HG03097 (cell line): ENCODE data around the gene IVNS1ABP.
"Not testable (repeated sequence)": the region's sequence is repeated elsewhere in the genome, so short reads cannot be mapped to it uniquely, and the experiment has no call there.

Experiments
- ATAC-seq: cut with Tn5 transposase; IDR thresholded peaks from one replicate; pipeline ENCODE4 v1.9.1; 2021; ENCODE audit not compliant: unreplicated experiment, low FRiP score

IVNS1ABP gene

GRCh38 chr1:185337246-185337645 lies 20.2 kb upstream of the IVNS1ABP start:
- no peak for ATAC-seq

DNA sequence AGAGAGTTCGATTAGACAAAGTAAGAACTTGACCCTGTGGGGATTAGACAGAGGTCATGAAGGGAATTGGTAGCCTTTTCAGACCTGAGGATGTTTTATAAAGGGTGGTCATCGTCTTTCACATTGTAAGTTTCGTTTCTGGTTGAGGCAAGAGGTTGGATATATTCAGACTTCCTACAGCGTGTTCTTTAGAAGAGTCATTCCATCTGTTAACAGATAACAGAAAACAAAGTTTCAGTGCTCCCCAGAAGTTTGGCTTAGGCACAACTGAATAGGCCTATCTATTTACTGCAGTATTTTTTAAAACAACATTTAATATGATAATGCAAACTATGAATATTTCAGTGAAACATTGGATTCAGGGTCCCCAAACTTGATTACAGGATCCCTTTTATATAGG lies 17.1 kb upstream of the IVNS1ABP start:
- ATAC-seq: no peak

- ATAC-seq: no peak
Observed at GRCh38 chr1:185328255-185328654, 11.2 kb upstream of the IVNS1ABP start.

DNA sequence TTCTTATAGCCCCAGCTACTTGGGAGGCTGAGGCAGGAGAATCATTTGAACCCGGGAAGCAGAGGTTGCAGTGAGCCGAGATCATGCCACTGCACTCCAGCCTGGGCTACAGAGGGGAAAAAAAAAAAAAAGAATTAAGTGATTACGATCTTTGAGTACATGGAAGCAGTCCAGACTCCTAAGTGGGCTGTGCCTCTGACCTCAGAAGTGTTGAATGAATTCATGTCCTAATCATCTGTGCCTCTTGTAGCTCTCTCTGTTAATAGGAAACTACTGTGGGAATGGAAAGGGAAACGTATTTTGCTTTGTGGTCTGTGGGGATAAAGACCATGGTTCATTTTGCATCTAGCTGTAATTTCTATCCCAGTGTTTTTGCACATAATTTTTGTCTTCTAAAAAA lies 8.4 kb upstream of the IVNS1ABP start:
- ATAC-seq: no peak

DNA sequence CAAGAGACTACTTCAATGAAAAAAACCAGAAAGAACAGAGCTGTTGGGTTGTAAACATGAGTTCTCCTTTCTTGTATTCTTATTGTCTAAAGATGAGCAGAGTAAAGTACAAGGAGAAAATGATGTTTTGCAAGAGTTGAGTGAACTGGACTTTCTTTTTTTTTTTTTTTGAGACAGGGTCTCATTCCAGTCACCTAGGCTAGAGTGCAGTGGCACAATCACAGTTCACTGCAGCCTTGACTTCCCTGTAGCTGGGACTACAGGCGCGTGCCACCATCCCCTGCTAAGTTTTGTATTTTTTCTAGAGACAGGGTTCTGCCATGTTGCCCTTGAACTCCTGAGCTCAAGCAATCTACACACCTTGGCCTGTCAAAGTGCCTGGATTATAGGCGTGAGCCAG lies 7.1 kb upstream of the IVNS1ABP start:
- no peak for ATAC-seq

GRCh38 chr1:185322636-185323035 lies 5.6 kb upstream of the IVNS1ABP start:
- ATAC-seq: no peak

GRCh38 chr1:185321653-185322221 lies 4.7 kb upstream of the IVNS1ABP start:
- ATAC-seq: not testable (repeated sequence)

GRCh38 chr1:185321104-185321503 lies 4.1 kb upstream of the IVNS1ABP start:
- not testable (repeated sequence) for ATAC-seq

DNA sequence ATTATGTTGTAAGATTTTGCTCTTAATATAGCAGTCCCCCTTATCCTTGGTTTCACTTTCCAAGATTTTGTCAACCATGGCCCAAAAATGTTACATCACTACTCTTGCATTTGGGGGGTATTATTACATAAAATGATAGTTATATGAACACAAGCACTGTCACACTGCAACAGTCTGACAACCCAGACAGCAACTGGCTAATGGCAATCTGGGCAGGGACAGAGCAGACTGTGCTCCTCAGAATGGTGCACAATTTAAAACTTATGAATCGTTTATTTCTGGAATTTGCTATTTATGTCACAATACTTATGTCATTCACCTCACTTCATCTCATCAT lies 2.1 kb upstream of the IVNS1ABP start:
- no peak for ATAC-seq

DNA sequence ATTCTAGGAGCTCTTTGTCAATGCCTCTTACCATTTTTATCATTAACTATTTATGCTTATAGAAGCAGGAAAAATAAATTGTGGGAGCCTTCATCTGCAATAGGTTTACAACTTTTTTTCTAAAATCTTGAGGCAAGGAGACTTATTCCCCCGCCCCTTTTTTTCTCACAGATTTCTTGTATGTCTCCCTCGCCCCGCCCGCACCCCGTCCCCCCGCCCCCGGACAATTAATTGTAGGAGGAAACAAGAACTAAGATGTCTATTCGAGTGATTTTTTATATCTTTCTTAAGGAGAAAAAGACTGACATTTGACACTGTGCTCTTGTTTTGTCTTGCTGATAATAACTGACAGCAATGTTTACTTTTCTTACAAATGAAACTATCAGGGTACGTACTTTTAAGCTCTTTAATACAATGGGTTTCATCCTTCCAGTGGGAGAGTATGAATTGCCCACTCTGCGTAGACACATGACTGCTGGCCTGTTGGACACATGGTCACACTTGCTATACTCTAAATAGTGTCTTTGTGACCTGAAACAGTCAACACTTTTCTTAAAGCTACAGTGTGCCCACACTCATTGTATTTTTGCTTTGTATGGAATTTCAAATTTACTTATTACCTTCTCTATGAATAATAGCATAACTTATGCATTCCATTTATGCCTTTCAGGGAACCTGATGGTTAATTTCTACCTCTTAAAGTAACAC lies 1.5 kb upstream of the IVNS1ABP start:
- no peak for ATAC-seq

- ATAC-seq: peak; percentile 39
Observed at GRCh38 chr1:185317886-185318310, 855 bp upstream of the IVNS1ABP start.

DNA sequence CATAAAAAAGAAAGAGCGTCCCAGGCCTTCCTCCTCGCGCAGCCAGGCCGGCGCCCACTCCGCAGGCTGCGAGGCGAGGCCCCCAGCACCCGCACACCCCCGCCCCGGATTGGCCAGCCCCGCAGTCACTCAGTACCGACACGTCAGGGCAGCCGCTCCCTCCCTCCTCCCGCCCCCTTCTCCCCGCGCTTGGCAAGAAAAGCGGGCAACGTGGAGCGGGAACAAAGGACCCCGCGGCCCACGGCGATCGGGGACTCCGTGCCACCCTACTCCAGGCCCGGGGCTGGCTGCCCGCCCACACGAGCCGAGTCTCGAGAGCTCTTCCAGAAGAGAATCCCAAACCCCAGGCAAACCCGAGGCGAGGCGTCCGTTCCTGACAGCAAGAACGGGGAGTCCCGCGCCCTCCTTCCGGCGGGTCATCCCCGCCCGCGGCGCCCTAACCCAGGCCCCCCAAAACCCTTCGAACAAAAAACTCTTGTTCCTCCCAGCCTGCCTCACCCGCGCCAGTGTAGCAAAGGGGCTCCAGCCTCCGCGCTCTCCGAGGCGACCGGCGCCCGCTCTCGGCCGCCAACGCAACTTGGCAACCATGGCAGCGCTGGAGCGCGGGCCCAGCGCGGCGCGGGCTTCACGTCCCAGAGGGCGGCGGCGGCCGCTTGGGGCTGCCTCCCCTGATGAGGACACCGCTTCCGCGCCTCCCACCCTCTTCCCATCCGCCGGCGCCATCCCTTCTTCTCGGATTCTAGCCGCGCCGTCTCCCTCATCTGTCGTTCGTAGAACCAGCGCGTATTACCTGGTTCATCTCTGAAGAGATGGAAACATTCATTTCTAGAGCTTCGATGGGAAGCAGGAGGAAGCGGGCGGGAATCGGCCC lies 645 bp downstream of the IVNS1ABP start:
- peak; percentile 41 for ATAC-seq

- peak; percentile 6 for ATAC-seq
Observed at GRCh38 chr1:185315445-185316071, 1.5 kb downstream of the IVNS1ABP start.

GRCh38 chr1:185314411-185314810 lies 2.6 kb downstream of the IVNS1ABP start:
- ATAC-seq: no peak

GRCh38 chr1:185312361-185313138 lies 4.5 kb downstream of the IVNS1ABP start:
- ATAC-seq: no peak

DNA sequence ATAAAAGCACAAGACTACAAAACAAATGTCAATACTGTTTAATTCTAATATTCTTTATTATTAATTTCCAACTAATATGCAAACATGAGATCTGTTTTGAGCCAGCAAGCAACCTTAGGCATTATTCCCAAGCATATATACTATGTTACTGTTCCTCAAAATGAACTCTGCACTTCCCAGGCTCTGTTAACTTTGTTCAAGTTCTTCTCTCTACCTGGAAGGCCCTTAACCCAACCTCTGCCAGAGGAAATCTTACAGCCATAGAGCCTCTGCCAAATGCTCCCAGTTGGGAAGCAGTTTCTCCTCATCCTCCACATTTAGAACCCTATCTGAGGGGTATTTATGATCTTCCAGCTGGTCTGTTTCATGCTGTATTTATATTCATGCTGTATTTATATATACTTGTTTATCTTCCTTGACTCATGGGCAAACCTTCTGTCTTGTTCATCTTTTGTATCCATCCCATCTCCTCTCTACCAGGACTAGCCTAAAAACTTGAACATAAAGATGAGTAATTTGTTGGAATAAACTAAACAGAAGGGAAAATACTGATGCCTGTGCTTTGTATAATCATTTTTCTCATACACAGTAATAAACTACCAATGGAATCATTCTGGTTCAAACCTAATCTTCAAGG lies 5.3 kb downstream of the IVNS1ABP start:
- no peak for ATAC-seq

DNA sequence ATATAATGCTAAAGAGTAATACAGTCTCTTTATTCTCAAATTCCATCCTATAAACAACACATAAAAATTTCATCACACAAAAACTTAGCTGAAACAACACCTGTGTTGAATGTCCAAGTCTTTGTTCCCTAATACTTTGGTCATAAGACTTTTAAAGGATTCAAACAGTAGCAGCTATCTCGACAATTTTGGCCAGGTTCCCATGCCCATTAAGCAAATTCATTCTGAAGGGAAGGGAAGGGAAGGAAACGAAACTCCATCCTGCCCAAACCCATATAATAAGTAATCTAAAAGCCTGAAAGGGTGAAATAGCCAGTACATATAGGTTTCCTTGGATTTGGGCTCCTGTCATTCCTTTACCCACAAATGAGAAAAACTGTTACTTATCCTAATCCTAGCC lies 7.5 kb downstream of the IVNS1ABP start:
- ATAC-seq: no peak

- ATAC-seq: no peak
Observed at GRCh38 chr1:185308126-185308525, 8.9 kb downstream of the IVNS1ABP start.

DNA sequence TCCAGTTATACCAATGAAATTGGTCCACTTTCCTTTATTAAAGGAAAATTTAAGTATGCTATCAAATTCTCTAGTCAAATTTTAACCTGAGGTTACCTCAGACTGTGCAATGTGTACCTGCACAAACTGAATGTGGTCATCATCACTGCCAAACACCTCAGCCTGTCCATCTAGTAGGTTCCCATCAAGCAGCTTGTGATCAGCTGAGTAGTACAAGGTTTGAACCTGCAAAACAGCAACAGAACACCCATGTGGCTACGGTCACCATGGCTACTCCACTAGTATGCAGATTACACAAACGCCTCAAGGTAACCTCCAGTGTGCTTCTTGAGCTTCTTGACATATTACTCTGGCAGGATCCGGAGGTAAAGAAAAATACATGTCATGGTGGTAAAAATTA lies 11.6 kb downstream of the IVNS1ABP start:
- ATAC-seq: no peak

DNA sequence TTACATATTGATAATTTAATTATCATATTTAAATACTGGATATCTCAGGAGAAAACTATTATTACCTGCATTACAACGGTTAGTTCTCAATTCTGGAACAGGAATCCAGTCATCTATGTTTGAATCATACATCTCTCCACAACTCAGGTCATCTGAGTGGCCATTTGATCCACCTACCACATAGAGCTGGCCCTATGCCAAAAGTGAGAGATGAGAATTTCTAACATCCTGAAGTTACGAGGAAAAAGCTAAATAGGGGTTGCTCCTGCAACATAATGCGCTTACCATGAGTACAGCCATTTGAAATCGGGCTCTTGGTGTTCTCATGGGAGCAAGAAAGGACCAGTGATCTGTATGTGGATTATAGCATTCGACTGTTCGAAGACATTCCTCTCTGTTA lies 16.9 kb downstream of the IVNS1ABP start:
- ATAC-seq: no peak
